Measurements from ENCODE around the gene ANKS1A. TPM values are rescaled to one million over a fixed set of nuclear protein-coding genes. Genes with fewer than 3 reads are reported as not detected.

ANKS1A gene
- total RNA-seq, 1 donor from 2014 or later: 33.5 TPM

GRCh38 chr6:35058865-35059522, 169.9 kb downstream of the ANKS1A start:
- Histone ChIP-seq H3K9me3 (replicated peaks) (no peaks in the 10 kb centered on the region), H3K27me3 (ENCODE audit: low read depth) (no peaks in the 10 kb centered on the region), H3K4me1 (peaks cover 95% of the 10 kb centered on the region), H3K36me3 (peaks cover 80% of the 10 kb centered on the region), H3K27ac (replicated peaks) (peak overlapping the region; percentile 83), H3K4me3 (no peak overlapping the region)
- DNase-seq: no peak
- TF ChIP-seq, protein P1, sequence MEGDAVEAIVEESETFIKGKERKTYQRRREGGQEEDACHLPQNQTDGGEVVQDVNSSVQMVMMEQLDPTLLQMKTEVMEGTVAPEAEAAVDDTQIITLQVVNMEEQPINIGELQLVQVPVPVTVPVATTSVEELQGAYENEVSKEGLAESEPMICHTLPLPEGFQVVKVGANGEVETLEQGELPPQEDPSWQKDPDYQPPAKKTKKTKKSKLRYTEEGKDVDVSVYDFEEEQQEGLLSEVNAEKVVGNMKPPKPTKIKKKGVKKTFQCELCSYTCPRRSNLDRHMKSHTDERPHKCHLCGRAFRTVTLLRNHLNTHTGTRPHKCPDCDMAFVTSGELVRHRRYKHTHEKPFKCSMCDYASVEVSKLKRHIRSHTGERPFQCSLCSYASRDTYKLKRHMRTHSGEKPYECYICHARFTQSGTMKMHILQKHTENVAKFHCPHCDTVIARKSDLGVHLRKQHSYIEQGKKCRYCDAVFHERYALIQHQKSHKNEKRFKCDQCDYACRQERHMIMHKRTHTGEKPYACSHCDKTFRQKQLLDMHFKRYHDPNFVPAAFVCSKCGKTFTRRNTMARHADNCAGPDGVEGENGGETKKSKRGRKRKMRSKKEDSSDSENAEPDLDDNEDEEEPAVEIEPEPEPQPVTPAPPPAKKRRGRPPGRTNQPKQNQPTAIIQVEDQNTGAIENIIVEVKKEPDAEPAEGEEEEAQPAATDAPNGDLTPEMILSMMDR (IDR thresholded peaks at IDR 0.05; ENCODE audit: borderline replicate concordance): no peak
- intact Hi-C loops (cut with micrococcal nuclease): no loop called here

DNA sequence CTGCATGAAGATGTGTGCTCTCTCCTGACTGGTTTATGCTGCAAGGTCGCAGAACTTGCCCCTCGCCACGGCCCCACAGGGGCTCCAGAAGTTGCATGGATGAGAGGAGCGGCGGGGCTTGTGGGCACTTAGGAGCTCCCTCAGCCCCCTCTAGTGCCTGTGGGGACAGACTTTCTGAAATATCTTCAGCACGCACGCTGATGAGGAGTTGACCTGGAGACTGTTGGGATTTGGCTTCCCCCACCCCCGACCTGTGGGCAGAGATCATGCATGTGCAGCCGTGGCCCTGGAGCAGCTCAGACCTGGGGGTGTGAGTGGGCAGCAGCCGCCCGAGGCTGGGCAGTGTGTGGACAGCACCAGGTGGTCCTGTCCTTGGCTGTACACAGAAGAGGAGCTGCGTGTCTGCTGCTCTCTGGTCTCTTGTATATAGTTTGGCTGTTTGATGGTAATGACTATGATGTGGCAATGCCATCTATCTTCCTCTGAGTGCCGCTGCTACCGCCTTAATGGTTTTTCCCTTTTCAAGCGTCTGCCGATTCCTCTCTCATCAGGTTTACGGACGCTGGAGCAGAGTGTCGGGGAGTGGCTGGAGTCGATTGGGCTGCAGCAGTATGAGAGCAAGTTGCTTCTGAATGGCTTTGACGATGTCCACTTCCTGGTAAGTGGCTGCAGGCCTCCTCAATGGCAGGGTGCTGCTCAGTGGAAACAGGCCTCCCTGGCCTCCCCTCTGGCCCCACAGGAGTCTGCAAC, 170.7 kb downstream of the ANKS1A start:
- H3K9me3 ChIP-seq (replicated peaks): no peaks in the 10 kb centered on the region
- peaks cover 72% of the 10 kb centered on the region for H3K36me3 ChIP-seq
- H3K27me3 ChIP-seq (ENCODE audit: low read depth): no peaks in the 10 kb centered on the region
- H3K27ac ChIP-seq (replicated peaks): peak overlapping the region; percentile 39
- H3K4me3 ChIP-seq: no peak overlapping the region
- no peak for DNase-seq
- intact Hi-C loops (cut with micrococcal nuclease): loop anchor here (5.0 kb wide), 1 partner anchor 37 kb away; no protein-coding TSS in a partner anchor
- TF ChIP-seq, protein P1 (IDR thresholded peaks at IDR 0.05; ENCODE audit: borderline replicate concordance): no peak
- H3K4me1 ChIP-seq: peaks cover 98% of the 10 kb centered on the region

GRCh38 chr6:35061102-35061615, 172.1 kb downstream of the ANKS1A start:
- Histone ChIP-seq H3K36me3 (peaks cover 71% of the 10 kb centered on the region), H3K27ac (replicated peaks) (peak overlapping the region; percentile 39), H3K4me3 (no peak overlapping the region), H3K4me1 (peaks cover 95% of the 10 kb centered on the region), H3K27me3 (ENCODE audit: low read depth) (no peaks in the 10 kb centered on the region), H3K9me3 (replicated peaks) (no peaks in the 10 kb centered on the region)
- intact Hi-C loops (cut with micrococcal nuclease): loop anchor here (5.0 kb wide), 1 partner anchor 39 kb away; no protein-coding TSS in a partner anchor
- TF ChIP-seq, protein P1 (IDR thresholded peaks at IDR 0.05; ENCODE audit: borderline replicate concordance): no peak
- DNase-seq: no peak

DNA sequence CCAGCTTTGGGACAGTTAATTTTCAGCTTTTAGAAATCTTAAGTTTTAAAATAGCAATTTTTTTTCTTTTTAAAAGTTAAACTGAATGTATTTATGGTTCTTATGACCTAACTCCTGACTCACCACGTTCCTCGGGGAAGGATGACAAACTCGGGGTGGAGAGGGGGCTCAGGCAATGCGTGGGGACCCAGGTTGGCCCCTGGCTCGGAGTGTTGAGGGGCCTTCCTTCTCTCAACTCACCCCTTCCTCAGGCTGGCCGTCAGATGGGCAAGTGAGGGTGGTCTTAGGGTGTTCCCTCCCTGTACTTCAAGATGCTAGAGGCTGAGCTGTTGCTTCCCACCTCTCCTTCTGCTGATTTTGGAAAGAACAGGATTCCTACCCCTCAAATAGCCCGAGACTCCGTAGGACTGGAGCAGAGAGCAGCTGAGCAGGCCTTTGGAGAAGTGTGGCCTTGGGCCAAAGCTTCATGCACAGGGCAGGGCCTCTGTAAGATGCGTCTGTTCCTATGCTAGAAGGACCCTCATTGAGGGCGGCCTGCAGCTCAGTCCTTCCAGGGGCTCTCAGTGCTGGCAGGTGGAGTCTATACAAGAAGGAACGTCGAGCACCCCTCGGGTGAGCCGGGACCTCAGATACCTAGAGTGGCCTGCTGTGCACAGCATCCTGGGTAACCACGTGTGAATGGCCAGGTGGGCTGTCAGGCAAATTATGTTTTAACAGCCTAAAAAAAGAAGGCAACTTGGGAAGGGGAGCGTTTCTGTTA, 172.8 kb downstream of the ANKS1A start:
- DNase-seq: no peak
- Histone ChIP-seq H3K36me3 (peaks cover 73% of the 10 kb centered on the region), H3K4me1 (peaks cover 89% of the 10 kb centered on the region), H3K4me3 (no peak overlapping the region), H3K9me3 (replicated peaks) (no peaks in the 10 kb centered on the region), H3K27me3 (ENCODE audit: low read depth) (no peaks in the 10 kb centered on the region), H3K27ac (replicated peaks) (peak overlapping the region; percentile 39)
- TF ChIP-seq, protein P1 (IDR thresholded peaks at IDR 0.05; ENCODE audit: borderline replicate concordance): no peak
- intact Hi-C loops (cut with micrococcal nuclease): loop anchor here (5.0 kb wide), 1 partner anchor 40 kb away; no protein-coding TSS in a partner anchor
